GM18498 (cell line): ENCODE measurements around the gene PCDHAC2.

Experiments used
- ATAC-seq: cut with Tn5 transposase; IDR thresholded peaks from one replicate; pipeline ENCODE4 v1.9.1; 2021; ENCODE audit warnings: mild to moderate bottlenecking, moderate library complexity; ENCODE audit not compliant: unreplicated experiment

PCDHAC2 gene

DNA sequence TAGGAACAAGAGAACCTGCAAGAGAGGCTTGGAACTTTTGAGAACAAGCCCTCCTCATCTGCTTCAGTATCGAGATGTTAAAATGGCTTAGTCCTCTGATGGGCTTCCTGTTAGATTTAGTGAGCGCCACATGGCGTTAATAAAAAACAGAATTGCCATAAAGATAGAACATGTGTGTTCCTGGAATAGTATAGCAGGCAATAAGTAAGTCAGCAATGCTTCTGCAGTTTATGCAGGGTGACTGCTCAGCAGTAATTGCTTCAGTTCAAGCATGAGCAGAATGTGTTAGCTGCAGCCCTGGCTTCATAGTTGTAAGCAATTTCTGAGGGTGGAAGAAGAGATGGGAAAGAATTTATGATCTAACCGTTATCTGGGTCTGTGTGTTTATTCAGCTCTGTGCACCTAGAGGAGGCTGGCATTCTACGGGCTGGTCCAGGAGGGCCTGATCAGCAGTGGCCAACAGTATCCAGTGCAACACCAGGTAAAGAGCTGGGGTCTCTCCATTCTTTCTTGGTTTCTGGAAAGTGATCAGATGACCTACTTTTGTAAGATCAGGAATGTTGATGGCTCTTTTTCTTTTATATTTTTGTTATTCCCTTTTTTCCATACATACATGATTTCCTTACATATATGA, 15.9 kb downstream of the PCDHAC2 start:
- ATAC-seq: no peak

- ATAC-seq: no peak
Measured at GRCh38 chr5:140986117-140986521, 19.8 kb downstream of the PCDHAC2 start.

DNA sequence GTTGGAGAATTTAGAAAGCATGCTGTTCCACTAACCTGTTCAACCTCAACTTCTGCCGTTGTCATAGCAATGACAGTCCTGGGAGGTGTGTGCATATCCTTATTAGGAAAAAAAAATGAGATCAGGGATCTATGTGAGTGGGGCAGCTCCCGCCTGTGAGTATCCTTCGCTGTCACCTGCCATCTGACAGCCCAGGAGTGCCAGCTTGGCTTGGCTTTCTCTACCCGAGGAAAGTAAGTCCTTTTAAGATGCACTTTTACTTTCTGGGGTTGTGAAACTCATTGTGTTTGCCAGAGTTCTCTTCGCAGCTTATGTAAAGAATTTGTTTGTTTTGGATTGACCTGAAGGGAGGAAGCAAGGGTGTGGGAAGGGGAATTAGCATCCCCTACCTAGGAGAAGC, 21.8 kb downstream of the PCDHAC2 start:
- ATAC-seq: no peak

- no peak for ATAC-seq
Measured at GRCh38 chr5:140988608-140989007, 22.3 kb downstream of the PCDHAC2 start.

DNA sequence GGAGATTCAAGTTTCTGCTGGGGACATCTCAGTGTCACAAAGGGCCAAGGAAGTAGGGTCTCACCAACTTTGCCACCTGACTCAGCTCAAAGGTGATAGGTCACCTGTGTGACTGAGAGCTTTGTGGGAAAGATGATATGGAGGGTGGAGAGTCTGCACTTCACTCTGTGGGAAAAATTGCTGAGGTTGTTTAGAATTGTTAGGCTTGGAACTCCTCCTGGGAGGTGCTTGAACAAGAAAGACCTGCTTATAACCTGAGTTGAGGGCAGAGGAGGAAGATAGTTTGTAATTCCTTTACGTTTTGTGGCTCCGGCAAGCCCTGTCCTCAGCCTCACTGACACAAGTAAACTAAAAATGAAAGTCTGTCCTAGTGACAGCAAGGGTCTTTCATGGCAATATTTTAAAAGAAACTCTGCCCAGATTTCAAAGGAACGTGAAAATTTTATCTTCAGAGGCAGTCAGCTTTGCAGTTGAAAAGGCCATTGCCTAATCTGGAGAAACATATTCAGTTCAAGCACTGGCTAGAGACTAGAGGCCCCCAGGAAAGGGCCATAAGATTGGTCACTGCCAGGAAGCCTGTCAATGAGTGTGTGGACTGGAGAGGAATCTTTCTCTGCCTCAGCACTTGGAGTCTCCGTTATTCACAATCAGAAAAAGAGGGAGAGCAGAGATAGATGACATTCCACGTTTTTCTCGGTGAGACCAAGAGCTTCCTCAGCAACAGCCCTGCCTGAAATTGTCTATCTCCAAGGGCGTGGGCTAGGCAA, 23.2 kb downstream of the PCDHAC2 start:
- no peak for ATAC-seq

DNA sequence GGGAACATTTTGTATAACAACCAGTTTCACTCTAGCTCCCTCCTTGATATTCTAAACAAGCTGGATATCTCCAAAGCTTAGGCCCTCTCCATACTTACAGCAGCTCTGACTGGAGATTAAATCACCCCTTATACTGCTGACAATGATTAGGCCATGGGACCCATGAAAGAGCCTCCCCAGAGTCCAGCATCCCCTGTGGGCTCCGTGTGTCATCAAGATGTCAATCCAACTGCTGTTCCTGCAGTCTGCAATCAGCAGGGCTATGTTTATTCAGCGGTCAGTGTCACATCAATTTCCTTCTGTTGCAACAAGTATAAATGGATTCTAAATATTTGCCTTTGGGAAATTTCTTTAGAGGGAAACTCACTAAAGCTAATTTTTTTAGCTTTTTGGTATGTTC, 26.6 kb downstream of the PCDHAC2 start:
- no peak for ATAC-seq

- no peak for ATAC-seq
Measured at GRCh38 chr5:140996060-140996459, 29.8 kb downstream of the PCDHAC2 start.

- no peak for ATAC-seq
Measured at GRCh38 chr5:140998921-140999410, 32.7 kb downstream of the PCDHAC2 start.

- no peak for ATAC-seq
Measured at GRCh38 chr5:141001446-141001843, 35.2 kb downstream of the PCDHAC2 start.

DNA sequence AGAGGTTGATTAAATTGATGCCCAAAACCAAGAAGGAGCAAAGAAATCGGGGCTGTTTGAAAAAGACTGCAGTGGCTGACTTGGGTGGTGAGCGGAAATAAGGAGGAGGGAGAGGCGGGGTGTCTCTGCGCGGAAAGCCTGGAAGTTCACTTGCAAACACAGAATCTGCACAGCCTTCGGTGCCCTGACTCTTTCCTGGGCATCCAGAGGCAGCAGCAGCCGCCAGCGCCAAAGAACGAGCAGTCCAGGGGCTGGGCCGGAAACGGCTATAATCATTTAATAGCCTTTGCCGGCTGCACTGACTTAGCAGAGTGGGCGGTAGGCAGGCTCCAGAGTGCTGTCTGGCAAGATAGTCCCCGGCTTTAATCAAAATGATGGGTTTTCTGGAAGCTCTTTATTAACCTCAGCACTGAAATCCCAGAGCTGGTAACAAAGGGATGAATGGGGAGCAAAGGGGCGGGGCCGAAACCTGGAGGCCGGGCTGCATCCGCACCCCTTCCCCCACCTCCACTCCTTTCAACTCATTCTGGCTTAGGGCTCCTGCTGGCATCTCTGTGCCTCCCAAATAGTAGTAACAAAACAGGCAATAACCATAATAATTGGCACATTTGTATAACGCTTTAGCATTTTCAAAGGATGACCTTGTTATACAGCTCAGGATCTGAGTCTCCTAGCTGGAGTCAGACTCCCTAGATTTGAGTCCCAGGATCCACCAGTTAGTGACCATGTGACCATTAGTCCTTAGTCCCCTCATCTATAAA, 35.7 kb downstream of the PCDHAC2 start:
- no peak for ATAC-seq

DNA sequence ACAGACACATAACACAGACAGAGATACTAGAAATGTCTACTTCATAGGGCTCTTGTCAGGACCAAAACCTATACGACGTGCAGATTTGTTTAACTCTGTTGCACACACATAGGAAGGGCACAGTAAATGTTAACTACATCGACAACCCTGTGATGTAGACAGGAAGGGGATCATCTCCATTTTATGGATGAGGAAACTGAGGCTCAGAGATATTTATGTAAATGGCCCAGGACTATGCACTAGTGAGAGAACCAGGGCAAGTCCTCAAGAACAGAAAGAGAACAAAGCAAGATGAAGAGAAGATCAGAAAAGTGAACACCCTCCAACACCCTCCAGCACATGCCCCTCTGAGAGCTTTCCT, 36.3 kb downstream of the PCDHAC2 start:
- ATAC-seq: no peak

- ATAC-seq: no peak
Measured at GRCh38 chr5:141003031-141003430, 36.8 kb downstream of the PCDHAC2 start.

DNA sequence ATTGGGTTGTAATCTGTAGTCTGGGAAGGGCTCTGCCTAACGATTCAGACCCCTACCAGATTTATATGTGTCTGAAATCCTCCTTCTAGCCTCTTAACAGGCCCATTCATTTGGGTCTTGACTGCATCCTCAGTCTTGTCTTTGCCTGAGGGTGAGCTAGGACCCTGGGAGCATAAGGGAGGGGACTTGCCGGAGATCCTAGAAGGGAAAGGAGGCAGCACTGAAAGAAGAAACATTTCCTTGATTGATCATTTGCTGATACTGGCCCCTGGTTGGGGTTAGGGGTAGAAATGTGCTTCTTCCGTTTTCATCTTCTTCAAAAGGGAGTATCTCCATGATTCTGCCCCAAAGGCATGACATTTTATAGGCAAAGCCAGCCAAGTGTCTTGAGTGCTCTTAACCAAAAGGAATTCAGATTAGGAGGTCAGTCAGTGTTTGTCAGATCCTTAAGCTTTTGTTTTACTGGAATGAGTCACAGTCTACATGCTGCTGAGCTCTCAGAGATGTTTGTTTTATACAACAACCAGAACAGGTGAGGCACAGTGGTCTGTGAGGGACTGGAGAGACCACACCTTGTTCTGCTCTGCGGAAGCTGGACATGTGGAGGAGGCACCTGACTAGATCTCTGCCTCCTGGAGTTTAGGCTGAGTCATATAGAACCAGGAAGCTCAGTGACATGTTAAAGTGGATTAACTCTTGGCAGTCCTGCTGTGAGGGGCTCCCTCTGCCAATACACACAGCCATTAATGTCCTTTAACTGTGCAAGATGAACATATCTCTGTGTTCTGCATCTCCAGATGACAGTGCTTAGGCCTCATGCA, 37.7 kb downstream of the PCDHAC2 start:
- ATAC-seq: no peak

DNA sequence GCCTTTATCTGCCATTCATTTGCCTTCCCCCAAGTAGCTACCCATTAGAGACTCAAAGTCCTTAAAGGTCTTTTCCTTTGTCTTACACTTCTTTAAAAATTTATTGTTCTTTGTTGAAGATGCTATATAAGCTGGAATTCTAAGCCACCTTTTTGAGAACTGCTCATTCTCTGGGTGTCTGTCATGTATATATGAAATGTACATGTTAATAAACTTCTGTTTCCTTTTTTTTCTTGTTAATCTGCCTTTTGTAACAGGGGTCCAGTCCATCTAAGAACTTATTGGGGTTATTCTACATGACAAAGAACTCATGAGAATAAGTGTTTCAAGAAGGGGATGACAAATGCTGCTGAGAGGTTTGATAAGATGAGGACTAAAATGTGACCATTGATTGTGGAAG, 41.5 kb downstream of the PCDHAC2 start:
- ATAC-seq: no peak

DNA sequence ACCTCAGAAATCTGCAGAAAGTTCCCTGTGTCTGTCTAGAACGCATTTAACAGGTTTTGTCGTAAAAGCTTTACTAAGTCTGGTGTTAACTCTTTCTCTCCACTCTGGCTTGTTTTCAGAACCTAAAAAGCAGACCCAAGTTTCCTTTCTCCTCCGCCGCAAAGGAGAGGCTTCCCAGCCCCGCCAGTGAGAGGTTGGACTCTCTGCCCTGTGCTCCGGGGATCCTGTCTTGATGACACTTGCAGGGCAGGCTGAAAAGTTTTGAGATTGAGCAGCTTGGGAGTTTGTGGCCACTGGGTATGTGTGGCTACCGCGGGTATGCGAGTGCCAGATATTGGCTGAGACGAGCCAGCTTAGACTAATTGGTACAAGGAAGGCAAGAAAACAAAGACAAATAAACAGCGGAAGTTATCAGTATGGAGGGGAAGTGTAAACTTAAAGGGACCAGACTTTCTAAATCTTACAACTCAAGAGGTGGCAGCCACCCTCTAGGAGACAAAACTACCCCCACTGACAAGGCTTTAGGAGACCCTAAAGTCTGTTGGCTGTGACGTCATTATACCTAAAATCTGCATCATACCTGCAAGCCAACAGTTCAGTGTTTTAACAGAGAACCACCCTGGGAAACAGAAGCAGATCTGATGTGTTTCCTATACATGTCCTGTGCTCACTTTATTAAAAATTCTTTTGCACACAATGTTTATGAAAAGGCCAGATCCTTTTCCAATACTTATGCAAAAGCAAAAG, 43.9 kb downstream of the PCDHAC2 start:
- no peak for ATAC-seq

- ATAC-seq: no peak
Measured at GRCh38 chr5:141017943-141018342, 51.7 kb downstream of the PCDHAC2 start.
